Mammary epithelial cell (primary cell): ENCODE data around the gene SSU72.

Experiments used
- CTCF ChIP-seq, 2 donors: IDR thresholded peaks in 1 of 2; conservative IDR thresholded peaks in 1 of 2; 2 replicates each; pipeline ENCODE4 v1.5.1; 2011 to 2012; ENCODE audit warnings: inconsistent platforms in 2 of 2, low read length in 2 of 2, mild to moderate bottlenecking in 2 of 2, control low read depth in 1 of 2, low read depth in 1 of 2; ENCODE audit not compliant: insufficient read depth in 1 of 2; ENCODE audit errors: extremely low read depth in 1 of 2
- EZH2 ChIP-seq: IDR thresholded peaks from 2 replicates; pipeline ENCODE4 v1.6.1; 2012; ENCODE audit warnings: low read length, inconsistent platforms, borderline replicate concordance

- TF ChIP-seq CTCF (conservative IDR thresholded peaks at IDR 0.05 in 1 of 2, IDR thresholded peaks at IDR 0.05 in 1 of 2; ENCODE audit: extremely low read depth in 1 of 2, insufficient read depth in 1 of 2, low read depth in 1 of 2, low read length in 2 of 2) (no peak), EZH2 (no peak)
Measured at GRCh38 chr1:1612104-1612400, 37.4 kb upstream of the SSU72 start.
